Tibial nerve (tissue), 3 donors: ENCODE measurements around the gene CTNND2.

ENCODE experiments used
- CTCF ChIP-seq, 5 experiments: fragments of 200-600 bp in 3 of 5; fragments of 450-650 bp in 2 of 5; sonication (generic) in 3 of 5; IDR thresholded peaks; one replicate each; pipeline ENCODE4 v1.5.1; 2016 to 2019; ENCODE audit warnings: antibody characterized with exemption in 5 of 5, mild to moderate bottlenecking in 3 of 5, moderate library complexity in 2 of 5
- POLR2A ChIP-seq, 2 donors: fragments of 450-650 bp; IDR thresholded peaks; one replicate each; pipeline ENCODE4 v1.6.1; 2017; ENCODE audit warnings: antibody characterized with exemption in 2 of 2, mild to moderate bottlenecking in 2 of 2, moderate library complexity in 2 of 2

GRCh38 chr5:11757661-11758060 is 146.6 kb downstream of the CTNND2 start:
- no peak for TF ChIP-seq CTCF (IDR thresholded peaks at IDR 0.05)
- no peak for TF ChIP-seq POLR2A (IDR thresholded peaks at IDR 0.05)
